OCI-LY1 (cell line): ENCODE measurements around the gene SPIB.

Experiments used
- CTCF ChIP-seq: fragments of 200-600 bp; sonication (generic), shearing (Covaris generic); IDR thresholded peaks from 2 replicates; pipeline ENCODE4 v1.5.1; 2017; ENCODE audit warnings: mild to moderate bottlenecking, antibody characterized with exemption, low read length, moderate library complexity, mixed read lengths
- EZH2 ChIP-seq: fragments of 200-600 bp; sonication (generic), shearing (Covaris generic); IDR thresholded peaks from 2 replicates; pipeline ENCODE4 v1.8.0; 2017; ENCODE audit warnings: borderline replicate concordance, mixed run types, mild to moderate bottlenecking, antibody characterized with exemption, low read length, moderate library complexity, mixed read lengths

GRCh38 chr19:50476907-50477238, 58.1 kb downstream of the SPIB start:
- TF ChIP-seq CTCF, result no peak
- TF ChIP-seq EZH2, result no peak
